Activated naive CD4-positive, alpha-beta T cell treated with anti-CD3 and anti-CD28 coated beads, Interleukin-2, amount 10 ng/mL, durations not matched to agents 5 hours and 36 hours (primary cell): ENCODE results near the gene MIGA1. TPM values are rescaled to one million over a fixed set of nuclear protein-coding genes. Genes with fewer than 3 reads are reported as not detected.

Experiments used
- total RNA-seq, 2 experiments: library from RNA; stranded (reverse); gene quantifications; one replicate each; pipeline ENCODE4 v1.2.3, GENCODE V29; 2021

The MIGA1 gene, protein sequence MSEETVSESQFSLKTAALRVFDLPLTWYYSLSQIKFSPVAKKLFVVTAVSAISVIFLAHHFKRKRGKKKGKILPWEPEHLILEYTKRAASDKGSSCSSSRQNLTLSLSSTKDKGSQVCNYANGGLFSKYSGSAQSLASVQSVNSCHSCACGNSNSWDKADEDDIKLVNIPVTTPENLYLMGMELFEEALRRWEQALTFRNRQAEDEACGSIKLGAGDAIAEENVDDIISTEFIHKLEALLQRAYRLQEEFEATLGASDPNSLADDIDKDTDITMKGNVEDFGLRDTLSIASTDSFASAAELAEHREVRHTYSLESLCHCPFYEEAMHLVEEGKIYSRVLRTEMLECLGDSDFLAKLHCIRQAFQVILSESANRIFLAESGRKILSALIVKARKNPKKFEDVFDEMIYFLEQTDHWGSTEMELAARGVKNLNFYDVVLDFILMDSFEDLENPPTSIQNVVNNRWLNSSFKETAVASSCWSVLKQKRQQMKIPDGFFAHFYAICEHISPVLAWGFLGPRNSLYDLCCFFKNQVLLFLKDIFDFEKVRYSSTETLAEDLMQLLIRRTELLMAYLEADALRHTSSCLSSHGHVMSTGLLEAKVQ
- total RNA-seq: 10 to 100 TPM; 10.2 to 11.7 TPM

GRCh38 chr1:77779529-77780281 lies at the start of gene MIGA1:
Gene MIGA1, plus strand, starts transcription at chr1:77779649. Its CDS starts 3,604 bp downstream, at chr1:77783253.

GRCh38 chr1:77759071-77760028 lies 20.1 kb upstream of the MIGA1 start, which contains the start of gene USP33:
Gene USP33, minus strand, starts transcription at chr1:77759852. Its CDS starts 18,155 bp downstream, at chr1:77741697.

DNA sequence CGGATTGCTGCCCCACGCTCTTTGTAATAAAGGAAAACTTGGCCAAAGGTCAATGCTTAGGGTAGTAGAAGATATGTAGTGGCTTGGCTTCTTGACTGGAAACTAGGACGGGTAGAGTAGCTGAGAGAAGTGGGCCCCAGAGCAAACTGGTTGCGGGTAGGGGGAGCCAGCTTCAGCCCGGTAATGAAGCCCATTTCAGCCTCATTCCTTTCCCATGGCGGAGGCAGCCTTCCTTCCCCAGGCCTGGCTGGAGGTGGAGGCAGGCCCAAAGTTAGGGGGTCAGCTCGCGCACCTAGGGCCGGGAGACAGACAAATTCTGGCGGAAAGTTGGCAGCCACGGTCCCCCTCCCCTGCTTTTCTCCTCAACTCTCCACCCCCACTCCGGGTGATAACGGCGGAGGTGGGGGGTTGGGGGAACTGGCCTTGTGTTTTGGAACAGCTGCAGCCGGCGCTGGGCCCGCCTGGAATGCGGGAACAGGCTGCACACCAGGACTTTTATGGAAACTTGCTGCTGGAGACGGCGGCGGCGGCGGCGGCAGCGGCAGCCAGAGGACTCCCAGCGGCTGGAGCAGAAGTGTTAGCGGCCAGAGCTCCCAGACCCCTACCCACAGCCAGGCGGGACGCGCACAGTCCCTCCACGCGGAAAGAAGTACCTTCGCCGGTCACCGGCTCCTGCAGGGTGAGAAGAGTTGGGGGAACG lies 108.8 kb downstream of the MIGA1 start, which contains the start of gene NEXN:
Gene NEXN (plus strand): TSS at position 544 of the 700 bp plus-strand sequence. CDS start 27,483 bp downstream, outside the sequence.

Other genes starting within 250 kb of the MIGA1 start
- gene ZZZ3, start 97.0 kb upstream of the MIGA1 start, total RNA-seq: 10 to 100 TPM; 34.6 to 35.6 TPM
- gene USP33, start 19.8 kb upstream of the MIGA1 start, total RNA-seq: 10 to 100 TPM; 56.9 to 59.5 TPM
- 1 to 10 TPM; 2.0 to 2.5 TPM for gene NEXN, start 109.0 kb downstream of the MIGA1 start, total RNA-seq
- 100 to 1,000 TPM; 174 to 182 TPM for gene FUBP1, start 199.4 kb downstream of the MIGA1 start, total RNA-seq
- 1 to 10 TPM; 9.5 to 9.8 TPM for gene DNAJB4, start 225.3 kb downstream of the MIGA1 start, total RNA-seq